ENCODE measurements around the gene LGALS3BP. TPM values are rescaled to one million over a fixed set of nuclear protein-coding genes. Genes with fewer than 3 reads are reported as not detected.

Gene LGALS3BP
- total and polyA plus RNA-seq, 2 of the 8 experiments (the other 6 are each of a cell fraction or from before 2014, with no cell fraction given) = 56.1 to 61.6 TPM

GRCh38 chr17:79026376-79027273 lies 46.9 kb upstream of the LGALS3BP start (continued):
- TF ChIP-seq CHD7 (IDR thresholded peaks at IDR 0.05; ENCODE audit: insufficient replicate concordance, low read length) (no peak), EZH2 (IDR thresholded peaks at IDR 0.05; ENCODE audit: low read depth, low read length, severe bottlenecking) (no peak), FOSL1 (IDR thresholded peaks at IDR 0.05; ENCODE audit: insufficient read depth, low read depth, low read length) (no peak), KDM5A (IDR thresholded peaks at IDR 0.05; ENCODE audit: low read length) (no peak), CTCF (IDR thresholded peaks at IDR 0.05; ENCODE audit: control extremely low read depth in 1 of 3, insufficient read depth in 1 of 3, low read depth in 1 of 3, low read length in 3 of 3) (no peak), NANOG (IDR thresholded peaks at IDR 0.05; ENCODE audit: insufficient read depth, low read depth, low read length, poor library complexity, severe bottlenecking) (no peak)

All from H1 (cell line).